ENCODE results near the gene FAM83F. TPM values are rescaled to one million over a fixed set of nuclear protein-coding genes. Genes with fewer than 3 reads are reported as not detected.

The FAM83F gene
- total RNA-seq, 2 experiments from 2014 or later: 0.20 to 0.30 TPM

DNA sequence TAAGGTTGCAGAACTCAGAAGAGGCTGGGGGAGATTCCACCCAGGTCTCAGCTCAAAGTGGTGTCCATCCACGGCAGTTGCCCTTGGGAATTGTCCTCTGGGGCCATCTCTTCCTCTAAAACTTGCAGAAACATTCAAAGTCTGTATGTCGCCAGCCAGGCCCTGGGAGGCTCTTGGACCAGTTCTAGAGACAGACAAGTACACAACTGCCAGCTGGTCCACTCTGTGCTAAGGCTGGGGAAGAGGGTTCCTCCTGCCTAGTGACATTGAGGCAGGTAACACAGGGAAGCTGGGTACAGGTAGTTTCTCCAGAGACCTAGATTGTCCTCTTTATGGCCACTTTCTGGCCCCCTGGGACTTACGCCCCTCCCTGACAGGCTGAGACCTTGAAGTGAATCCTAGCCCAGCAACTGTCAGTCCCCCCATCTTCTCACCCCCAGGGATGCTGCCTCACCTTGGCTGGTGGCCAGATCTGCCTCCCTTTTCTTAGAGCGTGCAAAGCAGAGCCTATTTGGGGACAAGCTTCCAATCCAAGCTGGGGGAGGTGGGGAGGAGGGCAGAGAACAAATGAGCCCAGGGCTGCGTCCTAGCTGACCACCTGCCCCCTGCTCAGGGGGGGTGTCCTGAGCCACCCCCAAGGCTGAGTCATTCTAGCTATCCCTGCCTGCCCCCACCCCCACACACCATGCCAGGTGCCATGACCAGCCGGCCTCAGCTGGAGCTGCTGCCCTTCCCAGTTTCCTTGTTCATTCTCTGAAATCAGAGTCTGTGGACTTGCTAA, 8.4 kb downstream of the FAM83F start:
- POLR2A ChIA-PET: no interaction called here
- Mint-ChIP-seq H3K4me1 (peaks cover 3% of the 10 kb centered on the region), H3K36me3 (no peaks in the 10 kb centered on the region), H3K4me3 (no peak overlapping the region), H3K27ac (no peak overlapping the region), H3K9me3 (no peaks in the 10 kb centered on the region), H3K27me3 (peaks cover 22% of the 10 kb centered on the region)
- DNase-seq: no peak
- ATAC-seq (ENCODE audit: low read depth): no peak

DNA sequence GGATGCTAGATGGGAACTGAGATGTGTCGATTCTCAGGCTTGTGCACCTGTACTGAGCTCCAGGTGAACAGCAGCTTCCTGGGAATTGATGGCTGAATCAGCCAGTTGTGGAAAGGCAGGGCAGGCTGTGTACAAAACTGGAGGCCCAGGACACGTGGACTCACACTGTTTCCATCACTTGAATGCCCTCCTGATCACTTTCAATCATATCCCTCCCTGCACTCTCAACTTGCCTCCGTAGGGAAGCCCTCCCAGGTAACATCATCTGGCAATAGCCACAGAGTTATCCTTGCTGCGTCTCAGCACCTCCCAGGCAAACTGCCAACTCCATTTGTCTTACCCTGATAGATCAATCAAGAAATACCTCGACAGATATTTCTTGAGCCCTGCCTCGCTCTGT, 10.1 kb downstream of the FAM83F start:
- POLR2A ChIA-PET: no interaction called here
- Mint-ChIP-seq H3K4me1 (peaks cover 9% of the 10 kb centered on the region), H3K36me3 (no peaks in the 10 kb centered on the region), H3K27me3 (peaks cover 25% of the 10 kb centered on the region), H3K9me3 (no peaks in the 10 kb centered on the region), H3K27ac (no peak overlapping the region), H3K4me3 (no peak overlapping the region)
- no peak for ATAC-seq (ENCODE audit: low read depth)
- no peak for DNase-seq

DNA sequence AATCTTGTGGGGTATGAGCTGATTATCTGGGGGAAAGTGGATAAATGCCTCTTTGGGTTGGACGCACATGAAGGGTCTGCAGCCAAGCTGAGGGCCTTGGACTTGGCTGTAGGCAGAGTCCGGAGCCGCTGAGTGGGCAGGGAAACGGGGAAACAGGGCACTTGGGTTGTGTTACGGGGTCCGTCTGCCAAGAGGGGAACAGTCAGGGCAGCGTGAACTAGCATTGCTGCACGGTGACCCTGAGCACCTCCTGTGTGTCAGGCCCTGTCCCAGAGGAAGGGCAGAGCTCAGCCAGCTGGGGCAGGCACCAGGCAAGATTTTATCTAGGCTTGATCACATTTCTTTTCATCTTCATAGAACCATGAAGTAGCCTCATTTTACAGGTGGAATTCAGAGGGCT, 11.9 kb downstream of the FAM83F start:
- Mint-ChIP-seq H3K4me1 (peaks cover 13% of the 10 kb centered on the region), H3K27ac (no peak overlapping the region), H3K4me3 (no peak overlapping the region), H3K36me3 (no peaks in the 10 kb centered on the region), H3K27me3 (peaks cover 20% of the 10 kb centered on the region), H3K9me3 (no peaks in the 10 kb centered on the region)
- POLR2A ChIA-PET: no interaction called here
- DNase-seq (no peak), ATAC-seq (ENCODE audit: low read depth) (no peak)

DNA sequence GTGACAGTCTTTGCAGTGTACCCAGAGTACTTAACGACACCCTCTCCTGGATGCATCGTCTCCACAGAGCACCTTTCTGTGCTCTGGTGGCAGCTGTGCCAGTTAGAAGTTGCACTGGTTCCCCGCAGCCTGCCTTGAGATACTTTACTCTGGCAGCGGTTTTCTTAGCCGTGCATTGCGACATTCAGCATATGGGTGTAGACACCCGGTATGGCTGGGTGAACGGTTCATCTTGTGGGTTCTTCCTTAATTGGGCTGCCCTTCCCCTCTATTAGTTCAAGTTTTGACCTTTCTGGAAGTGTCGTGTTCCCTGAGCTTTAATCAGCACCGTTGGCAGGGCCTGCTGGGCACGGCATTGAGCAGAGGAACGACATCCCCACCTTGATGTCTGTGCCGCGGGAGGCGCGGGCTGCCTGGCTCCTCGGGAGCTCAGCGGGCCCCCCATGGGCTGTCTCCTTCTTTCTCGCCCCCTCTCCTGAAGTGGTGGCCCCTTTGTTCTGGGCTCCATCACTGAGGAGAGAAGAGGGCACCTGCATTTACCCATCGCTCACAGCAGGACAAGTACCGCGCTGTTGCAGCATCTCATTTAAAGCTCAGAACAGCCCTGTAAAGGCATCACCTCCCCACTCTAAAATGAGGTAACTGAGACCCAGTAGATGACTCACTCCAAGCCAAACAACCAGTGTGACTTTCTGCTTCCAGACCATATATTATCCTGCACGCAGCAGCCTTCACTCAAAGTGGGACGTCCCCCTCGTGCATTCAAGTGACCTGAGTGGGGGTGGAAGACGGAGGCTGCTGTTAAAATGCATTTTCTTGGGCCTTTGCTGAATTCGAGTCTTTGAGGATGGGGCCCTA, 13.3 kb downstream of the FAM83F start:
- no peaks in the 10 kb centered on the region for H3K36me3 Mint-ChIP-seq
- H3K27me3 Mint-ChIP-seq: peaks cover 15% of the 10 kb centered on the region
- DNase-seq: no peak
- peaks cover 13% of the 10 kb centered on the region for H3K4me1 Mint-ChIP-seq
- H3K4me3 Mint-ChIP-seq: no peak overlapping the region
- no peak overlapping the region for H3K27ac Mint-ChIP-seq
- no peaks in the 10 kb centered on the region for H3K9me3 Mint-ChIP-seq
- no peak for ATAC-seq (ENCODE audit: low read depth)
- POLR2A ChIA-PET: no interaction called here

DNA sequence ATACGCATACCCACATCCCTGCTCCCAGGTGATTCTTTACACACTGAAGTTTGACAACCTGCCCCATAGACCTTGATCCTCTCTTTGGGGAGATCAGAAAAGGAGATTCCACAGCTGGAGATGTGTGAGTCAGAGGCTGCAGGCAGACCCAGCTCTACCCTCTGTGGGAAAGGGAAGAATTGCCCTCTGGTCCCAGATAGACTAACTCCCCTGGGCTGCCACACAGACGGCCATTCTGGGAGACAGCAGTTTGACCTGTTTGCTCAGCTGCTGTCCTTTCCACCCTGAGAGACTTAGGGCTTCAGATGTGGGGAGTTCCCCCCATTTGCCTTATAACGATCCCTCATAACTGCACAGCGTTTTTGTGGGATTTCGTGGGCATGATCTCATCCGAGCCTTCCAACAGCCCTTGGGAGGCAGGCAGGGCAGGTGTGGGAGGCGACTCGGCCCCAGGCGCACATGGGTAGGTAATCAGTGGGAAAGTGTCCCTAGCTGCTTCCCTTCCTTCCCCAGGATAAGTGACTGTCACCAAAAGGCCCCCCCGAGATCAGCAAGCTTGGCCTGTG, 14.1 kb downstream of the FAM83F start:
- peaks cover 13% of the 10 kb centered on the region for H3K4me1 Mint-ChIP-seq
- no peaks in the 10 kb centered on the region for H3K9me3 Mint-ChIP-seq
- ATAC-seq (ENCODE audit: low read depth): no peak
- H3K27me3 Mint-ChIP-seq: peaks cover 15% of the 10 kb centered on the region
- POLR2A ChIA-PET: no interaction called here
- no peak overlapping the region for H3K4me3 Mint-ChIP-seq
- H3K36me3 Mint-ChIP-seq: no peaks in the 10 kb centered on the region
- H3K27ac Mint-ChIP-seq: no peak overlapping the region
- DNase-seq: no peak

DNA sequence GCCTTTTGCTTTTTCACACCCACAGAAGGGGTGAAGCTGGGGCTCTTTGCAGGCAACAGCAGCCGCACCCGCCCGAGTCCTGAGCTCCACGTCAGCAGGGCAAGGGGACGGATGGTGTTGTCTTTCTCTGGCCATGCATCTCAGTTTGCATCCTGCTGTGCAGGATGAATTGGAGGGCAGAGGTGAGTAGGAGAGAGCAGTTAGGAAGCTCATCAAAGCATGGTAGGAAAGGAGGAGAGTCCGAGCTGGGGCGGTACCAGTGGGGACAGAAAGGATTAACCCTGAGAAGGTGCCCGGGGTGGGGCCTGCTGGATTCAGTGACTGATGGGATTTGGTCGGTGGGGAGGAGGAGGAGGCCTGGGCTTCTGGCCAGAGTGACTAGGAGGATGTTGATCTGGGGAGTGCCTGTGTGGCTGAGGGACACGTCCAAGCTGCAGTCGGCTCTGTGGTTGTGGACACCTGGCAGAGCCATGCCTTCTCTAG, 14.6 kb downstream of the FAM83F start:
- Mint-ChIP-seq H3K9me3 (no peaks in the 10 kb centered on the region), H3K27me3 (peaks cover 15% of the 10 kb centered on the region), H3K4me1 (peaks cover 13% of the 10 kb centered on the region), H3K4me3 (peak overlapping the region; percentile 57), H3K27ac (peak overlapping the region; percentile 46), H3K36me3 (no peaks in the 10 kb centered on the region)
- ATAC-seq (ENCODE audit: low read depth) (no peak), DNase-seq (no peak)
- POLR2A ChIA-PET: interaction anchor here (0.5 to 1.3 kb wide), 5 partner anchors 8 to 454 kb away, joined by 3 to 5 read pairs (median 3); no protein-coding TSS in a partner anchor

DNA sequence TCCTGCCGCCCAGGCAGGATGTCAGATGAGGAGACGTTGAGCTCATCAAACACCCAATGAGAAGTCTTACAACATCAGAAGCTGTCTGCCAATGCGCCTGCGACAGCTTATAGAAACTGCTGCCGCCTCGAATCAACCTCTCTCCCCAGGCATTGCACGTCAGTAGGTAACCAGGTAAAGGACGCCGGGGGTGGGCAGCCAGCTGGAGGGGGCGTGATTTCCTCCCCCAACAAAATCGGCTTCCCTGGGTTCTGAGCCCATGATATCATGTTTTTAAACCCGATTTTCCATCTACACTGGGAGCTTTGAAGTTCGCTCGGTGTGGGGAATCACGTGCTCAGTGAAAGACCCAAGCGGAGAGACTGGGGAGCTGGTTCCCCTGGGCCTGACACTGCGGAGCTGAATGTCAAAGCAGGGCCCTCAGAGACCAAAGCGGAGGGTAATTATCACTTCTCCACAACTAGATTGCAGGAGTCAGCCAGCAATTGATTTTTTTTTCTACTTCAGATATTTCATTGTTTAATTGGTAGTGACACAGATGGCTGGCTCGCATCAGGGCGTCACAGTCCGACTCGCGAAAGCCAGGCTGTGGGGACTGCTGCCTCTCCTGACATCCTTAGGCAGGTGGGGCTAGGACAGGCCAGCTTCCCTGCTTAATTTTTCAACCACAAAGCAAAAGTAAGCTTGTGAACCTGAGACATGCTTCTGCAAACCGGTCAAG, 15.4 kb downstream of the FAM83F start:
- ATAC-seq (ENCODE audit: low read depth) (peak; percentile 87), DNase-seq (no peak)
- Mint-ChIP-seq H3K27ac (peak overlapping the region; percentile 53), H3K27me3 (peaks cover 16% of the 10 kb centered on the region), H3K4me1 (peaks cover 13% of the 10 kb centered on the region), H3K9me3 (no peaks in the 10 kb centered on the region), H3K36me3 (no peaks in the 10 kb centered on the region), H3K4me3 (peak overlapping the region; percentile 57)
- POLR2A ChIA-PET: interaction anchor here (0.7 to 1.3 kb wide), 7 partner anchors 8 to 556 kb away, joined by 3 to 4 read pairs (median 3); no protein-coding TSS in a partner anchor

DNA sequence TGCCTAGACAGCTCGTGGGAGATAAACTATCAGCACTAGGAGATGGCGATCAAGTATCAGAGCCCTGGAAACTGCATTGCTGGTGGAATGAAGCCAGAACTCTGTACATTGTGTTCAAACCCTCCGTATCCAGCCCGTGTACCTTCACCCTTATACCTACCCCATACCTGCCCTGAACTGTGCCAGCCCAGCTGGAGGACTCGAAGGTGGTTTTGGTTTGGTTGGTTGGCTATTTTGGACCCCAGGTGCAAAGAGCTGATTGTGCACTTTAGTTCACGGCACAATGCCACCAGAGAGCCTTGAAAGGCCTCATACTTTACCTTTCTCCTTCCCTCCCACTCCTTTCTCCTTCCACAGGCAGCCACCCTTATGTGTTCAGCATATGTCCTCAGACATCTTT, 16.0 kb downstream of the FAM83F start:
- peaks cover 13% of the 10 kb centered on the region for H3K4me1 Mint-ChIP-seq
- DNase-seq (no peak), ATAC-seq (ENCODE audit: low read depth) (no peak)
- H3K9me3 Mint-ChIP-seq: no peaks in the 10 kb centered on the region
- H3K4me3 Mint-ChIP-seq: no peak overlapping the region
- POLR2A ChIA-PET: interaction anchor here (0.7 to 1.3 kb wide), 4 partner anchors 8 to 557 kb away, joined by 3 to 4 read pairs (median 3); no protein-coding TSS in a partner anchor
- H3K27me3 Mint-ChIP-seq: peaks cover 16% of the 10 kb centered on the region
- H3K27ac Mint-ChIP-seq: no peak overlapping the region
- no peaks in the 10 kb centered on the region for H3K36me3 Mint-ChIP-seq

DNA sequence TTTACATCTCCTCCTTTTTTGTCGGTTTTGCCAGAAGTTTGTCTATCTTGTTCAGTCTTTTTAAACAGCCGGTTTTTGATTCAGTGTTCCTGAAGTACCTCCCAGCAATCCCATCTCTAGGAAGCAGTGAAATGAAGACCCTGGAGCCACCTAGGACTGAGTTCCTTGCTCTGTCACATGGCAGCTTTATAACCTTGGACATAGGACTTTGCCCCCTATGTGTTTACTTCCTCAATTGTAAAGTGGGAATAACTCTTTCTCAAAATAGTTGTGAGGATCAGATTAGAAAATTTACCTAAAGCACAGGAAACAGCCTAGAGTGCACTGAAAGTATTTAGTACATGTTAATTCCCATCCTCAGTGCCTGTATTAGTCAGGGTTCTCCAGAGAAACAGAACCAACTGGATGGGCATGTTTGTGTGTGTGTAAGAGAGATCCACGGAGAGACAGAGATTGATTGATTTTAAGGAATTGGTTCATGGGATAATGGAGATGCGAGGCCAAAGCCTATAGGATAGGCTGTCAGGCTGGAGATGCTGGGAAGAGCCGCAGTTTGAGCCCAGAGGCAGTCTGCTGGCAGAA, 20.0 kb downstream of the FAM83F start:
- Mint-ChIP-seq H3K27me3 (peaks cover 4% of the 10 kb centered on the region), H3K4me3 (no peak overlapping the region), H3K36me3 (no peaks in the 10 kb centered on the region), H3K4me1 (peaks cover 9% of the 10 kb centered on the region), H3K9me3 (no peaks in the 10 kb centered on the region), H3K27ac (no peak overlapping the region)
- ATAC-seq (ENCODE audit: low read depth): no peak
- POLR2A ChIA-PET: no interaction called here
- DNase-seq: no peak

DNA sequence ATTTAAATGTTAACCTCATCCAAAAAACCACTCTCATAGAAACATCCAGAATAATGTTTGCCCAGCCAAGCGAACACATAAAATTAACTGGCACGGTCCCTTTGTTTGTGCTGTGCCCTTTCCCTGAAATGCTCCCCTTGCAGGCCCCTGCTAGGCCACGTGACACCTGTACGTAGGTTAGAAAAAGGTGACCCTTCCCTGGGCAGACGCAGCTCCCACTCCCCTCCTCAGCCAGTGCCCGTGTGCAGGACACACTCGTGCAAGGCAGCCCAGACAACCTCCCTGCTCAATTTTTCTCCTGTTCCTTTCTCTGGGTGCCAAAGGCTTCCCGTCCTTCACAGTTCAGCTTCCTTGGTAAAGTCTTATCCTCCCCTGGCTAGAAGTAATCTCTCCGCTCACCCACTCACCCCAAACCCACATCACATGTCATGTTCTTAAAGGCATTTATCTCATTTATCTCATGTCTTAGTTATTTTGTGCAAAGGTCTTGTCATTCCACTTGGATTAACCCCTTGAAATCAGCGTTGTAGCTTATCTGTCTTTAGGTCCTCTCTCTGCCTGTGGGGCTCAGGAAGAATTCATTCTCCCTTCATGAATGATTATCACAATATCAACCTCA, 20.7 kb downstream of the FAM83F start:
- Mint-ChIP-seq H3K9me3 (no peaks in the 10 kb centered on the region), H3K4me3 (no peak overlapping the region), H3K27me3 (peaks cover 4% of the 10 kb centered on the region), H3K36me3 (no peaks in the 10 kb centered on the region), H3K27ac (no peak overlapping the region), H3K4me1 (peaks cover 4% of the 10 kb centered on the region)
- no peak for ATAC-seq (ENCODE audit: low read depth)
- POLR2A ChIA-PET: no interaction called here
- DNase-seq: no peak

DNA sequence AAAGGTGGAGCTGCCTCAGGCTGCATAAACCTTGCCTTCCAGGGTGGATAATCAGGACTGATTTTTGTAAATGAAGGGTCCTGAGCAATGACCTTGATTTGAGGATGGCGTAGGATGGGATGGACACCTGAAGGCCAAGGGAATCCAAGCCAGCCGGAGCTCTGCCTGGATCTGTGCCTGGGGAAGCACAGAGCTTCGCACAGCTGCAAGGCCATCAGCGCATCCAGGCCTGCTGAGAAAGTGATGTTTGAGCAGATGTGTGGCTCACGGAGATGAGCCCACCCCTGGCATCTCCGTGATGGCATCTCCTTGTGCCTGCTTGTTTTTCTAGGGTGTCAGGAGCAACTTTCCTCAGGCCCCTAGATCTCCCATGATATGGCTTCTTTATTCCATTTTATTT, 23.3 kb downstream of the FAM83F start:
- Mint-ChIP-seq H3K36me3 (no peaks in the 10 kb centered on the region), H3K27me3 (peaks cover 4% of the 10 kb centered on the region), H3K27ac (no peak overlapping the region), H3K9me3 (no peaks in the 10 kb centered on the region), H3K4me1 (peaks cover 6% of the 10 kb centered on the region), H3K4me3 (no peak overlapping the region)
- POLR2A ChIA-PET: interaction anchor here (0.7 to 1.4 kb wide), 2 partner anchors 8 to 450 kb away, joined by 3 read pairs; no protein-coding TSS in a partner anchor
- no peak for ATAC-seq (ENCODE audit: low read depth)
- DNase-seq: no peak

DNA sequence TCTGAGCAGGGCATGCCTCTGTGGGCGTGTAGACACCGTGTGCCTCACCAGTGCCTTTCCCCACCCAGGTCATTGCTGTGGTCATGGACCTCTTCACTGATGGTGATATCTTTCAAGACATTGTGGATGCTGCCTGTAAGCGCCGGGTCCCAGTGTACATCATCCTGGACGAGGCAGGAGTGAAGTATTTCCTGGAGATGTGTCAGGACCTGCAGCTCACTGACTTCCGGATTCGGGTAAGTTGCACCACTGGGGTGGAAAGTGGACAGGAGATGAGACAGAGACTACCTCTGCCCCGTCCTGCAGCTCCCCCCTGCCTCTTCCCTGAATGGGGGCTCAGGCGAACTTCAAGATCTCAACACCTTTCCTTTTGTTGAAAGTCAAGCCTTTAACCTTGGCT, 24.3 kb downstream of the FAM83F start:
- Mint-ChIP-seq H3K36me3 (no peaks in the 10 kb centered on the region), H3K27me3 (peaks cover 4% of the 10 kb centered on the region), H3K9me3 (no peaks in the 10 kb centered on the region), H3K4me1 (peaks cover 6% of the 10 kb centered on the region), H3K27ac (no peak overlapping the region), H3K4me3 (no peak overlapping the region)
- DNase-seq: no peak
- POLR2A ChIA-PET: interaction anchor here (1.4 kb wide), 1 partner anchor 9 kb away, joined by 3 read pairs; no protein-coding TSS in a partner anchor
- ATAC-seq (ENCODE audit: low read depth): no peak
